Coronary artery (tissue), 2 donors: ENCODE data around the gene UTP4.

Experiments
- DNase-seq: peaks from one replicate; pipeline ENCODE4 v3.0.0-alpha.2; 2017; ENCODE audit warnings: low spot score
- H3K27ac ChIP-seq, 2 donors: fragments of 200-600 bp; sonication (generic); one replicate each; pipeline ENCODE4 v1.5.1; 2016 to 2019
- H3K4me3 ChIP-seq: fragments of 200-600 bp; sonication (generic); 2 replicates; pipeline ENCODE4 v1.5.1; 2016; ENCODE audit warnings: mild to moderate bottlenecking, moderate library complexity
- TF ChIP-seq, protein P1 (sequence below): fragments of 200-600 bp; sonication (generic); IDR thresholded peaks from one replicate; pipeline ENCODE4 v1.5.1; 2019; ENCODE audit warnings: antibody characterized with exemption

The UTP4 gene

DNA sequence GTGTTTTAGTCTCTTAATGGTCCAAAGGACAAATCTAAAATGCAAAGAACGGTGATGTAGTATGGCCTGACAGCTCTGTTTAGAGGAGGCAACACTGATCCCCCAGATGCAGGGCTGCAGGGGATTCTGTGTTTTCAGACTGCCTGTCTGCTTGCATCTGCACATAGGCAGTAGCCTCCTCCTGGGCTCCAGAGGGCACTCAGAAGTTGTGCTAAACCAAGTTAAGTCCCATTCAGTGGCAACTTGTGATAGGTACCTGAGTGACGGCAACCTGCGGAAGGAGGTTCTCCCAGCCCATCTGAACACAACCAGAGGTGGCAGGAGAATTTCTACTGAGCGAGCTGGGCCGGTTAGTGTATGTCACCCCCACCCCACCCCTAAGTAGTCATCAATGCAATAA, 17.1 kb upstream of the UTP4 start:
- TF ChIP-seq, protein P1, sequence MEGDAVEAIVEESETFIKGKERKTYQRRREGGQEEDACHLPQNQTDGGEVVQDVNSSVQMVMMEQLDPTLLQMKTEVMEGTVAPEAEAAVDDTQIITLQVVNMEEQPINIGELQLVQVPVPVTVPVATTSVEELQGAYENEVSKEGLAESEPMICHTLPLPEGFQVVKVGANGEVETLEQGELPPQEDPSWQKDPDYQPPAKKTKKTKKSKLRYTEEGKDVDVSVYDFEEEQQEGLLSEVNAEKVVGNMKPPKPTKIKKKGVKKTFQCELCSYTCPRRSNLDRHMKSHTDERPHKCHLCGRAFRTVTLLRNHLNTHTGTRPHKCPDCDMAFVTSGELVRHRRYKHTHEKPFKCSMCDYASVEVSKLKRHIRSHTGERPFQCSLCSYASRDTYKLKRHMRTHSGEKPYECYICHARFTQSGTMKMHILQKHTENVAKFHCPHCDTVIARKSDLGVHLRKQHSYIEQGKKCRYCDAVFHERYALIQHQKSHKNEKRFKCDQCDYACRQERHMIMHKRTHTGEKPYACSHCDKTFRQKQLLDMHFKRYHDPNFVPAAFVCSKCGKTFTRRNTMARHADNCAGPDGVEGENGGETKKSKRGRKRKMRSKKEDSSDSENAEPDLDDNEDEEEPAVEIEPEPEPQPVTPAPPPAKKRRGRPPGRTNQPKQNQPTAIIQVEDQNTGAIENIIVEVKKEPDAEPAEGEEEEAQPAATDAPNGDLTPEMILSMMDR: no peak
- no peak for DNase-seq
- Histone ChIP-seq H3K27ac (no peak overlapping the region), H3K4me3 (no peak overlapping the region)

- no peak overlapping the region for H3K4me3 ChIP-seq
- DNase-seq: no peak
- TF ChIP-seq, protein P1: no peak
- H3K27ac ChIP-seq: no peak overlapping the region
Observed at GRCh38 chr16:69115837-69116236, 16.6 kb upstream of the UTP4 start.

GRCh38 chr16:69116256-69116875, 16.1 kb upstream of the UTP4 start:
- TF ChIP-seq, protein P1: no peak
- DNase-seq: no peak
- Histone ChIP-seq H3K27ac (no peak overlapping the region), H3K4me3 (no peak overlapping the region)

DNA sequence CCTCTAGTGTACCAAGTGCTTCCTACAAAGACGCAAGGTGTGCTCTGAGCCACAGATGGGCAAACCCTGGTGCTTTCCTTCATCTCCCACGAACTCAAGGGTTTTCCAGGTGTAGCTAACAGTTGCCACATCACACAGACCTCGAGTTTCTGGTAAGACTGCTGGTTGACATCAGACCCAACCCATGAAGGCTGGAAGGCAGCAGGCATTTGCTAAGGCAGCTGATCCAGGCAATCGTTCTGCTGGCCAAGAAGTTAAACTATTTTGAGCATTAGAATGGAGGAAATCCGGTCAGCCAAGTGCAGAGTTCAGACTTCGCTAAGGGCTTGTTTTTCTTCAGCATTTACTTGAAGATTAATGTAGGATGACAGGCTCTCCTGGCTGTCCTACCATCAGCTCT, 15.5 kb upstream of the UTP4 start:
- H3K4me3 ChIP-seq: no peak overlapping the region
- no peak for DNase-seq
- H3K27ac ChIP-seq: no peak overlapping the region
- TF ChIP-seq, protein P1: no peak

GRCh38 chr16:69118468-69118867, 14.0 kb upstream of the UTP4 start:
- H3K4me3 ChIP-seq: no peak overlapping the region
- no peak for DNase-seq
- no peak overlapping the region for H3K27ac ChIP-seq
- TF ChIP-seq, protein P1: no peak

GRCh38 chr16:69118994-69119393, 13.5 kb upstream of the UTP4 start:
- TF ChIP-seq, protein P1: no peak
- Histone ChIP-seq H3K27ac (no peak overlapping the region), H3K4me3 (no peak overlapping the region)
- DNase-seq: no peak

GRCh38 chr16:69119536-69119935, 12.9 kb upstream of the UTP4 start:
- TF ChIP-seq, protein P1: no peak
- Histone ChIP-seq H3K27ac (no peak overlapping the region), H3K4me3 (no peak overlapping the region)
- DNase-seq: no peak
